Thymus (tissue), 11 donors: ENCODE data around the gene PPFIA1. TPM values are rescaled to one million over a fixed set of nuclear protein-coding genes. Genes with fewer than 3 reads are reported as not detected.

Source experiments
- DNase-seq, 9 donors: peaks; one replicate each; pipeline ENCODE4 v3.0.0-alpha.2; 2013; ENCODE audit warnings: low spot score in 9 of 9, low read depth in 6 of 9, missing footprints in 1 of 9
- H3K27ac ChIP-seq, 2 donors: one replicate each; pipeline ENCODE4 v1.5.1; 2013; ENCODE audit warnings: control low read depth in 1 of 2, low read depth in 1 of 2, low read length in 1 of 2, mild to moderate bottlenecking in 1 of 2, moderate library complexity in 1 of 2
- H3K27me3 ChIP-seq, 2 donors: one replicate each; pipeline ENCODE4 v1.5.1; 2013; ENCODE audit warnings: low read length in 1 of 2; ENCODE audit not compliant: control insufficient read depth in 2 of 2, insufficient read depth in 1 of 2
- H3K36me3 ChIP-seq, 2 donors: one replicate each; pipeline ENCODE4 v1.5.1; 2013; ENCODE audit warnings: low read length in 1 of 2, mild to moderate bottlenecking in 1 of 2, moderate library complexity in 1 of 2; ENCODE audit not compliant: control insufficient read depth in 2 of 2, insufficient read depth in 2 of 2
- H3K4me1 ChIP-seq, 2 donors: one replicate each; pipeline ENCODE4 v1.5.1; 2013; ENCODE audit warnings: low read length in 2 of 2; ENCODE audit not compliant: control insufficient read depth in 2 of 2, insufficient read depth in 2 of 2
- H3K4me3 ChIP-seq, 2 donors: one replicate each; pipeline ENCODE4 v1.5.1; 2013; ENCODE audit warnings: low read length in 2 of 2, control low read depth in 1 of 2, mild to moderate bottlenecking in 1 of 2
- H3K9me3 ChIP-seq, 2 donors: one replicate each; pipeline ENCODE4 v1.5.1; 2013; ENCODE audit warnings: low read length in 1 of 2, mild to moderate bottlenecking in 1 of 2; ENCODE audit not compliant: control insufficient read depth in 2 of 2, insufficient read depth in 1 of 2
- WGBS: extraction: QIAGEN DNeasy Blood & Tissue Kit; methylation state at CpG from one replicate; pipeline ENCODE4 v1.1.7; 2013; 5-methylcytosine and 5-hydroxymethylcytosine counted together
- polyA plus RNA-seq: library from polyadenylated mRNA; stranded (reverse); fragments of 200-250 nt; gene quantifications from one replicate; pipeline ENCODE4 v1.2.3, GENCODE V29; 2013
- total RNA-seq: library from RNA; stranded (reverse); fragments of 120-200 nt; gene quantifications from one replicate; pipeline ENCODE4 v1.2.4, GENCODE V29; 2013
- donor health status: healthy.

Gene PPFIA1
- total and polyA plus RNA-seq, 2 donors, result 22.0 to 23.3 TPM

DNA sequence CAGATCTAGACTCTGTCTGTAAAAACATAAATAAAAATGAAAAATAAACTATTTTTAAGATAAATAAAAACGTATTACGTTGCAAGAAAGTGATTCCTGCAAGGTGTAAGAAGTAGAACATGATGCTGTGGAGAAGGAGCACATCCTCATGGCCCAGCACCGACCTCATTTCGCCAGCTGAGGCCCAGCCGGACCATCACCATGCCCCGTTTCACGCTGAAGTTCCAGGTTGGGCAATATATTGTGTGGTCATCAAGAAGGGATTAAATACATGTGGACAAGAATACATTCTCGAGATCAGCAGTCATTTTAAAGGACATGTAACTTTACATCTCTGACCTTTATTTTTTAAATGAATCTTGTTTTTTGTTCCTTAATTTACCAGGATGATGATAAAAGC, 107.2 kb downstream of the PPFIA1 start:
- 91% methylated on average over 8 of the region's 8 CpGs for WGBS
- Histone ChIP-seq H3K9me3 (no peaks in the 10 kb centered on the region), H3K4me3 (no peak overlapping the region), H3K27ac (no peak overlapping the region), H3K27me3 (no peaks in the 10 kb centered on the region), H3K4me1 (no peaks in the 10 kb centered on the region), H3K36me3 (peaks cover 52 to 55% of the 10 kb centered on the region in 2 donors)
- no peak for DNase-seq

DNA sequence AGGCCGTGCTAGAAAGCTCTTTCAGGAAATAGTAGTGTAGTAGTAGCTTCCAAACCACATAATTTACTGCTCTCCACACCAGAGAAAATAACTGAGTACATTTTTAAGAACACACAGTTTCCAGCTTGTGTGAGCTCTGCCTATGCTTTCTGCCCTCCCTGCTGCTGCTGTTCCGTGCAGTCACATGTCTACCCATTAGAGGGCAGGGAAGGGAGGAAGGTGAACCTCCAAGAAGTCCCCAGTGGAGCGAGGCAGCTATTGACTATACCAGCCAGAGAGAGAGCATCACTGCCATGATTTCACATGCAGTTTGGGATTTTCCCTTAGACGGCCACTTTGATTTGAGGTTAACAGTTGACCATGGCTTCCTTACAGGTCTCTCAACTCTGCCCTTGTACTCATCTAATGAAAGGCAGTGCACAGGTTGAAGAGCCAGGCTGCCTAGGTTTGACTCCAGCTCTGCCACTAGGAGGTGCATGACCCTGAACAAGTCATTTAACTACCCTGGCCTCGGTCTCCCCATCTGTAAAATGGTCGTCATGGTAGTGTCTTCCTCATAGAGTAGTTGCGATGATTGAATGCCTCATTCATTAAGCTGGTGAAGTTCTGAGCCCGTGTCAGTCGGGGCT, 108.1 kb downstream of the PPFIA1 start:
- H3K36me3 ChIP-seq, result peaks cover 44 to 51% of the 10 kb centered on the region in 2 donors
- H3K4me1 ChIP-seq, result no peaks in the 10 kb centered on the region
- H3K9me3 ChIP-seq, result no peaks in the 10 kb centered on the region
- H3K27ac ChIP-seq, result no peak overlapping the region
- H3K27me3 ChIP-seq, result no peaks in the 10 kb centered on the region
- WGBS, result 86% methylated on average over 9 of the region's 9 CpGs
- DNase-seq, result no peak
- H3K4me3 ChIP-seq, result no peak overlapping the region

DNA sequence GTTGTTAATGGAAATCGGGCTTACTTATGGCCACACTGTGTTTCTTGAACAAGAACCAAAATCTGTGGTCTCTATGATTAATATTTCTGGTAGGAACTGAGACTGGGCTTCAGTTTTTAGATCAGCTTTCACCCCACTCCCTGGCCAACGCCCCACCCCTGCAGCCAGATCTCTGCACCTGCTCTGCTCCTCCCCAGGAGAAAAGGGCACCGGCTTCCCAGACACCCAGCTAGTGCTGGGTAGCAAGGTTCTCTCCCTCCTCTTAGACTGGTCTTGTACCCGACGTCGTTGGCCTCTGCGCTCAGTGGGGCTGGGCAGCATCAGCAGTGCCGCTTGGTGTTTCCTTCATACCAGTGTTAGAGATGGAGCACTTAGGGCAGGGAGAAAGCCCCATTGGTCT, 110.9 kb downstream of the PPFIA1 start:
- Histone ChIP-seq H3K4me3 (no peak overlapping the region), H3K36me3 (peaks cover 33 to 35% of the 10 kb centered on the region in 2 donors), H3K27me3 (no peaks in the 10 kb centered on the region), H3K27ac (no peak overlapping the region), H3K9me3 (no peaks in the 10 kb centered on the region), H3K4me1 (no peaks in the 10 kb centered on the region)
- 98% methylated on average over 8 of the region's 8 CpGs for WGBS
- no peak for DNase-seq

DNA sequence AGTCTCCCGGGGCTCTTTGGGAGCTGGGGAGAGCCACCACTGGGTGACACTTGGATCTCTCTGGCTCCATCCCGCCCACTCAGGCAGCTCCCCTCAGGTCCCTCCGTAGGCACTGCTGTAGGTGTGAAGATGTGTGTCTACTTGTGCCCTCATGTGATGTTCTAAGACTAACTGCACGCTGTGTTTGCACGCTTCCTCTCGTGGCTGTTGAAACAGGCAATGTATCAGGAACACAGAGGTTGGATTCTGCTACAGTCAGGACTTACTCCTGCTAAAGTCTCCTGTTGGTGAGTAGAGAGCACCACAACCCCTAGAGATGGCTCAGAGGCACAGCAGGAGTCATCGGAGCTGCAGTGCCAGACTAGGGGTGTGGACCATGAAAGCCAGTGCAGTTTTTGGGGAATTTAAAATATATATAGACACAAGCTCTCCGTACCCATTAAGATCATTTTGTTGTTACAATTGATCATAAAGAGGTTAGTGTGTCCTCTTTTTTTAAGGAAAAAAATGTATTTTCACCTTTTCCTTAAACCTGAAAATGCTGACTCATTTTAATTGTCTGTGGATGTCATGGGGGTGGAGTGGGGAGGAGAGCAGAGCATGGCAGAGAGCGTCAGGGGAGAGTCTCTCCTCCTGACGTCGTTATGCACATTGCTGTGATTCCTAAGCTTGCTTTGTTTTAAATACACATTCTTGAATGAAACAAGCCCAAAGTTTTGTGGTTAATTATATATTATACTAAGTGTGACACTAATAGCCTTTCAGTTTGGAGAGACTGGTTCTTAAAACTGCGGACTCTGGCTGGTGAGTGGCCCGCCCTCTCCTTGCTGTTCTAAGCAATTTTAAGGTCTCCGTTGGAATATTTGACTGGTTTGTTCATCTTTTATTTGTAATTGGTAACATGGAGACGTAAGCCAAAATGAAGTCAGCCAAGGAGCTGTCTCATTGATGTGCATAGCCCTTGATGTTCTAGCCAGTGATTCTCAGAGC, 111.7 kb downstream of the PPFIA1 start:
- Histone ChIP-seq H3K4me1 (no peaks in the 10 kb centered on the region), H3K4me3 (no peak overlapping the region), H3K36me3 (peaks cover 29 to 35% of the 10 kb centered on the region in 2 donors), H3K27me3 (no peaks in the 10 kb centered on the region), H3K27ac (peak overlapping the region in 1 of 2 donors; percentile 51), H3K9me3 (no peaks in the 10 kb centered on the region)
- DNase-seq, result no peak
- WGBS, result 93% methylated on average over 15 of the region's 15 CpGs

DNA sequence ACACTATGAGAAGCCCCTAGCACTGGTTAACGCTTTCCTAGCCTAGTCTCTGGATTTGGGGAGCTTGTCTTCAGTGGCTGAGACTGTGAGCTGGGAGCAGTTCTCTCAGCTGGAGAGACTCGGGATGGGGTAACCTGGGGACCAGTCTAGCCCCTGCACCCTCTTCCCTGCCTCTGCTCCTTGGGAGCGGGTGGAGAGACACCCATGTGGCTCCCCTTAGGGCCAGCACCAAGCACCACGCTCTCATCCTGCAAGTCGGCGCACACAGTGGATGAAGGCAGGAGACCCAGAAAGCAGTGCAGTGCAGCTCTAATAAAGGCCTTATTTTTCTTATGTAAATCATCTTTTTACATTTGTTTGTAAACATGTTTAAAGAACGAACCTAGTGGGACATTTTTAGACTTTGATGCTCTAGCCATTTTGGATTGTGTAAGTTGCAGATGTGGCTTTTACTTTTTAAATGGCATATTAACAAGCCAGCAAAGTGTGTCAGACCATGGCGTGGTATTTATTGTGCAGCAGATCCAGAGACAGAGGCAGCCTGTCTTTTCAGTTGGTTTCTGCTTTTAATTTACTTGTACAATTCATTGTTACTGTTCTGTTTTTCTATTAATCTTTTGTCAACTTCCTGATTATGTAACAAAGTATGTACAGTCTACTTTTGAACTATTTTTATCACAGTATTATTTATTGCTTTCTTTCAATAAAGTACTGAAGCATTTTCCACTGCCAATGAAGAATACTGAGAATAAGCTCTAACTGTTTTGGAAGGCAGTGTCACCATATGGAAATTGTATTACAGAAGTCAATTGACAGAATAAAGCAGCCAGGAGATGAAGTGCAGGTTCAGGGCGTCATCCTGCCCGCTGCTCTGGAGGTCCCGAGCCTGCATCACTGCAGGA, 113.4 kb downstream of the PPFIA1 start:
- Histone ChIP-seq H3K9me3 (no peaks in the 10 kb centered on the region), H3K4me3 (no peak overlapping the region), H3K36me3 (peaks cover 16 to 18% of the 10 kb centered on the region in 2 donors), H3K27ac (no peak overlapping the region), H3K4me1 (no peaks in the 10 kb centered on the region), H3K27me3 (no peaks in the 10 kb centered on the region)
- no peak for DNase-seq
- 92% methylated on average over 11 of the region's 11 CpGs for WGBS

DNA sequence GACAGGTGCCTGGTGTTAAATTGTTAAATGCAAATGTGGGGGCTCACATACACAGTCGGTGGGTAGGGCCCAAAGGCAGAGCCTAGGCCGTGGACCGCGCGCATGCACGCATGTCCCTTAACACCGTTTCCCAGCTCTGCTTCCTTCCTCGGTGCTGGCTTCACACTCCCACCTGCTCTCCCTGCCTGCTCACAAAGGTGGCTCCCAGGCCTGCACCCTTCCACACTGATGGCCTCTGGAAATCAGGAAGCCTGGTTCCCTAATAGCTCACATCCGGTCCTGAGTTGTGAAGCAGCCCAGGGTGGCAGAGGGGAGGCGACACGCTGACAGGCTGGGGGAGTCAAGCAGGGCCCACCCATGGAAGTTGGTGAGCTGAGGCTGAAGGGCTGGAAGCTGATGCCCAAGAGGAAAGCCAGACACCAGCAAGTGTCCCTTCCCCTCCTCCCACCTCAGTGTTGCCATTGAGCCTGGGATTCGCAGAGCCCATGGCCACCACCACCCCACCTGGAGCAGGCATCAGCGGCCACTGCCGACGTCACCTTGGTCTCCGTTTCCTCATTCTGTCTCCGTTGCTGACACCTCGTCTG, 114.2 kb downstream of the PPFIA1 start:
- Histone ChIP-seq H3K9me3 (no peaks in the 10 kb centered on the region), H3K4me3 (no peak overlapping the region), H3K36me3 (peaks cover 13 to 17% of the 10 kb centered on the region in 2 donors), H3K27me3 (no peaks in the 10 kb centered on the region), H3K4me1 (peaks cover 0 to under 1% of the 10 kb centered on the region in 2 donors), H3K27ac (no peak overlapping the region)
- WGBS, result 96% methylated on average over 18 of the region's 18 CpGs
- DNase-seq, result no peak

DNA sequence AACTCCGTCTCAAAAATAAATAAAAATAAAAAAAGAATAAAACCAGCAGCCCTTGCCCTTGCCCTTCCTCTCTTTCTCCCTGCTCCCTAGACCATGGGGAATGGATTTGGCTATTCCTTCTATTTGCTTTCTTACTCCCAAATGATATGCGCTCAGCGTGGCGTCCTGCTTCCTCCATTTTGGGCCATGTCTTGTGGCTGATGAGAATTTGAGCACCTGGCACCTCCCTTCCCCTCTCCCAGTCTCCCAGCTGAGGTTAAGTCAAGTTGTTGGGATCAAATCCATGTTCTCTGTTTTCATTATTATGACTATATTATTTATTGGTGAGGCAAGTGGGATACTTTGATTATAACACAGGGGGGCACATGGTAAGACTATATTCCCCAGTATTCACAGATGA, 117.1 kb downstream of the PPFIA1 start:
- Histone ChIP-seq H3K4me3 (no peak overlapping the region), H3K27me3 (no peaks in the 10 kb centered on the region), H3K9me3 (no peaks in the 10 kb centered on the region), H3K36me3 (peaks cover 8% of the 10 kb centered on the region in 2 donors), H3K27ac (no peak overlapping the region), H3K4me1 (peaks cover 0 to 2% of the 10 kb centered on the region in 2 donors)
- DNase-seq, result no peak
- 99% methylated on average over 4 of the region's 4 CpGs for WGBS

DNA sequence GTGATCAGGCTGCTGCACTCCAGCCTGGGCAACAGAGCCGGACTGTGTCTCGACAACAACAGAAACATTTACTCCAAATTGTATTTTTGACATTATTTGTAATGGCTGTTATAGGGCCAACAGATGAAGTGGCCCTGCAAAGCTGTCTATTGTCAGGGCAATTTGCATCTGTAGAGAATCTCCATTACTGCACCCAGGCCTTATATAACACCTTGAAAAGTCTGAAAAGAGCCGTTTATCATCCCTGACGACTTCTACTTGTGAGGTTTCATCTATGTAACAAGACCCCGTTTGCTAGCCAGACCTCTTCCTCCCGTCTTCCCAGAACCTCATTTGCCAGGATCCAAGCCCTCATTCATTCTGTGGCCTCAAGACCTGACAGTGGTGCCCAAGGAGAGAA, 118.7 kb downstream of the PPFIA1 start:
- H3K9me3 ChIP-seq, result no peaks in the 10 kb centered on the region
- no peak overlapping the region for H3K4me3 ChIP-seq
- DNase-seq, result no peak
- H3K27me3 ChIP-seq, result peaks cover 0 to 2% of the 10 kb centered on the region in 2 donors
- H3K27ac ChIP-seq, result peak overlapping the region in 1 of 2 donors; percentile 31
- 83% methylated on average over 6 of the region's 6 CpGs for WGBS
- peaks cover 0 to 8% of the 10 kb centered on the region in 2 donors for H3K36me3 ChIP-seq
- H3K4me1 ChIP-seq, result peaks cover 0 to 2% of the 10 kb centered on the region in 2 donors
